Measurements from ENCODE around the gene SETBP1. TPM values are rescaled to one million over a fixed set of nuclear protein-coding genes. Genes with fewer than 3 reads are reported as not detected.

The SETBP1 gene
- total and polyA plus RNA-seq, 2 of the 13 experiments (the other 11 are each of a cell fraction or from before 2014, with no cell fraction given) = 0.18 to 0.65 TPM

- H3K4me1 ChIP-seq (ENCODE audit: insufficient read depth, low read length) = no peaks in the 10 kb centered on the region
- ATAC-seq (no peak), DNase-seq (ENCODE audit: low spot score) (no peak), FAIRE-seq (no peak)
- H3K27ac ChIP-seq (ENCODE audit: extremely low read length, insufficient read depth, low read length) = no peak overlapping the region
- intact Hi-C loops (cut with micrococcal nuclease; ENCODE audit: unreplicated experiment) (loop anchor here (10.0 kb wide), 1 partner anchor 56 kb away; no protein-coding TSS in a partner anchor), in situ Hi-C loops (cut with HindIII; ENCODE audit: extremely low pct_ligation_motif_present, low pct_unique_long_range_greater_than_20kb) (no loop called here)
- no peaks in the 10 kb centered on the region for H3K36me3 ChIP-seq (replicated peaks in 1 of 2; ENCODE audit: control insufficient read depth in 1 of 2, insufficient read depth in 2 of 2, low read length in 2 of 2)
- H3K27me3 ChIP-seq (ENCODE audit: control insufficient read depth in 1 of 2, insufficient read depth in 2 of 2, low read length in 2 of 2) = no peaks in the 10 kb centered on the region
- H3K4me2 ChIP-seq (ENCODE audit: low read depth, low read length) = no peak overlapping the region
- POLR2A ChIA-PET = no interaction called here
- TF ChIP-seq KLF12 (CRISPR knock-in tag; IDR thresholded peaks at IDR 0.05; ENCODE audit: borderline replicate concordance) (no peak), TCF12 (IDR thresholded peaks at IDR 0.05) (no peak), TCF12 (CRISPR knock-in tag; IDR thresholded peaks at IDR 0.05) (no peak), HMG20B (CRISPR knock-in tag; conservative IDR thresholded peaks at IDR 0.05) (no peak), ZNF788 (CRISPR knock-in tag; IDR thresholded peaks at IDR 0.05; ENCODE audit: borderline replicate concordance) (no peak), RAD21 (CRISPR knock-in tag; IDR thresholded peaks at IDR 0.05) (no peak), KLF13 (CRISPR knock-in tag; IDR thresholded peaks at IDR 0.05) (no peak), HDAC2 (CRISPR knock-in tag; IDR thresholded peaks at IDR 0.05) (no peak), CCAR2 (optimal IDR thresholded peaks at IDR 0.05; ENCODE audit: low read depth, low read length) (no peak), ARHGAP35 (CRISPR knock-in tag; IDR thresholded peaks at IDR 0.05; ENCODE audit: borderline replicate concordance) (no peak), GABPB1 (CRISPR knock-in tag; IDR thresholded peaks at IDR 0.05) (no peak), PTBP1 (IDR thresholded peaks at IDR 0.05; ENCODE audit: low read depth, low read length, poor library complexity, severe bottlenecking) (no peak), LCORL (IDR thresholded peaks at IDR 0.05) (no peak), LCORL (CRISPR knock-in tag; IDR thresholded peaks at IDR 0.05) (no peak), CEBPB (IDR thresholded peaks at IDR 0.05; ENCODE audit: borderline replicate concordance, low read depth, low read length) (no peak), ZNF138 (CRISPR knock-in tag; IDR thresholded peaks at IDR 0.05; ENCODE audit: low read depth) (no peak), ZNF572 (CRISPR knock-in tag; IDR thresholded peaks at IDR 0.05) (no peak)
- TF ChIP-seq, protein P1, sequence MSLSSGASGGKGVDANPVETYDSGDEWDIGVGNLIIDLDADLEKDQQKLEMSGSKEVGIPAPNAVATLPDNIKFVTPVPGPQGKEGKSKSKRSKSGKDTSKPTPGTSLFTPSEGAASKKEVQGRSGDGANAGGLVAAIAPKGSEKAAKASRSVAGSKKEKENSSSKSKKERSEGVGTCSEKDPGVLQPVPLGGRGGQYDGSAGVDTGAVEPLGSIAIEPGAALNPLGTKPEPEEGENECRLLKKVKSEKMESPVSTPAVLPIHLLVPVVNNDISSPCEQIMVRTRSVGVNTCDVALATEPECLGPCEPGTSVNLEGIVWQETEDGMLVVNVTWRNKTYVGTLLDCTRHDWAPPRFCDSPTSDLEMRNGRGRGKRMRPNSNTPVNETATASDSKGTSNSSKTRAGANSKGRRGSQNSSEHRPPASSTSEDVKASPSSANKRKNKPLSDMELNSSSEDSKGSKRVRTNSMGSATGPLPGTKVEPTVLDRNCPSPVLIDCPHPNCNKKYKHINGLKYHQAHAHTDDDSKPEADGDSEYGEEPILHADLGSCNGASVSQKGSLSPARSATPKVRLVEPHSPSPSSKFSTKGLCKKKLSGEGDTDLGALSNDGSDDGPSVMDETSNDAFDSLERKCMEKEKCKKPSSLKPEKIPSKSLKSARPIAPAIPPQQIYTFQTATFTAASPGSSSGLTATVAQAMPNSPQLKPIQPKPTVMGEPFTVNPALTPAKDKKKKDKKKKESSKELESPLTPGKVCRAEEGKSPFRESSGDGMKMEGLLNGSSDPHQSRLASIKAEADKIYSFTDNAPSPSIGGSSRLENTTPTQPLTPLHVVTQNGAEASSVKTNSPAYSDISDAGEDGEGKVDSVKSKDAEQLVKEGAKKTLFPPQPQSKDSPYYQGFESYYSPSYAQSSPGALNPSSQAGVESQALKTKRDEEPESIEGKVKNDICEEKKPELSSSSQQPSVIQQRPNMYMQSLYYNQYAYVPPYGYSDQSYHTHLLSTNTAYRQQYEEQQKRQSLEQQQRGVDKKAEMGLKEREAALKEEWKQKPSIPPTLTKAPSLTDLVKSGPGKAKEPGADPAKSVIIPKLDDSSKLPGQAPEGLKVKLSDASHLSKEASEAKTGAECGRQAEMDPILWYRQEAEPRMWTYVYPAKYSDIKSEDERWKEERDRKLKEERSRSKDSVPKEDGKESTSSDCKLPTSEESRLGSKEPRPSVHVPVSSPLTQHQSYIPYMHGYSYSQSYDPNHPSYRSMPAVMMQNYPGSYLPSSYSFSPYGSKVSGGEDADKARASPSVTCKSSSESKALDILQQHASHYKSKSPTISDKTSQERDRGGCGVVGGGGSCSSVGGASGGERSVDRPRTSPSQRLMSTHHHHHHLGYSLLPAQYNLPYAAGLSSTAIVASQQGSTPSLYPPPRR (CRISPR knock-in tag; IDR thresholded peaks at IDR 0.05; ENCODE audit: borderline replicate concordance) = no peak
- H3K4me3 ChIP-seq (replicated peaks in 1 of 3; ENCODE audit: insufficient read depth in 1 of 3, low read depth in 2 of 3, low read length in 3 of 3) = no peak overlapping the region
- 47% methylated on average over 1 of the region's 1 CpG for whole genome bisulfite sequencing (ENCODE audit: low lambda C conversion rate)
- no peak overlapping the region for H3K9ac ChIP-seq (ENCODE audit: insufficient read depth, low read depth, low read length)
- no peaks in the 10 kb centered on the region for H4K20me1 ChIP-seq (ENCODE audit: insufficient read depth, low read length)
- no TSS peak for BruUV-seq (replicated peaks)
- no peaks in the 10 kb centered on the region for H3K79me2 ChIP-seq (ENCODE audit: insufficient read depth, low read length)
- H3K9me3 ChIP-seq (ENCODE audit: low read length) = no peaks in the 10 kb centered on the region
- CTCF ChIA-PET (ENCODE audit: low intra/inter-chr PET ratio, low total read pairs) = no interaction called here
- H2AFZ ChIP-seq (ENCODE audit: low read length) = no peak overlapping the region
These were observed 70.1 kb downstream of the SETBP1 start for GRCh38 chr18:44750774-44751173.
